ENCODE measurements around the gene ERVW-1.

Gene ERVW-1

DNA sequence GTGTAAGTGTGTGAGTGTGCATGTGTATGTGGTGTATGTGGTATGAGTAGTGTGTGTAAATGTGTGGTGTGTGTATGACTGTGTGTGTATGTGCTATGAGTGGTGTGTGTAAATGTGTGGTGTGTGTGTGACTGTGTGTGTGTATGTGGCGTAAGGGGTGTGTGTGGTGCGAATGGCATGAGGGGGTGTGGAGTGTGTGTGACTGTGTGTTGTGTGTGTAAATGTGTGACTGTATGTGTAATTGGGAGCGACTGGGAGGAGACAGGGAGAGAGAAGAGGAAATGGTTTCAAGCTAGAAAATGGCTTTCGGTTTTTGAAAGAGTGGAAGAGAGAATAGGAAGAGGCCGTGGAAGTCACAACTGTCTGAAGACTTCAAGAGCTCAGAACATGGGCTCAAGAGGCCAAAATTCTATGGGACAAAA is 54.0 kb downstream of the ERVW-1 start:
- DNase-seq (ENCODE audit: low read depth), result no peak

DNA sequence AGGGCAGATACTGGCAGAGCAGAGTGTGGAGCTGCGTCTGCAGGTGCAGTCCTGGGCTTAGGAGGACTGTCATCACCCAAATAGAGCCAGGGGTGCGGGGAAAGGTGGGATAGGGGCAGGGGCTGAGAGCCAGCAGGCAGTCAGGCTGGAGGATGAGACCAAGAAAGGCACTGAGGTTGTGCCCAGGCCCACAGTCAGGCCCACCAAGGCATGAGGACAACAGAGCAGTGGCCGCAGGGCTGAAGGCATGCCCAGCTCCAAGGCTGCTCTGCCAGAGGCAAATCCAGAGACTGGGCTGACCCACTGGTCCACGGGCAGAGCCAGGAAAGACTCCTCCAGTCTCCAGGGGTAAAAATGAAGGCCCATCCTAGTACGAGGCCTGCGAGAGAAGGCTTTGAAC is 54.8 kb downstream of the ERVW-1 start:
- DNase-seq (ENCODE audit: low read depth), result no peak

DNA sequence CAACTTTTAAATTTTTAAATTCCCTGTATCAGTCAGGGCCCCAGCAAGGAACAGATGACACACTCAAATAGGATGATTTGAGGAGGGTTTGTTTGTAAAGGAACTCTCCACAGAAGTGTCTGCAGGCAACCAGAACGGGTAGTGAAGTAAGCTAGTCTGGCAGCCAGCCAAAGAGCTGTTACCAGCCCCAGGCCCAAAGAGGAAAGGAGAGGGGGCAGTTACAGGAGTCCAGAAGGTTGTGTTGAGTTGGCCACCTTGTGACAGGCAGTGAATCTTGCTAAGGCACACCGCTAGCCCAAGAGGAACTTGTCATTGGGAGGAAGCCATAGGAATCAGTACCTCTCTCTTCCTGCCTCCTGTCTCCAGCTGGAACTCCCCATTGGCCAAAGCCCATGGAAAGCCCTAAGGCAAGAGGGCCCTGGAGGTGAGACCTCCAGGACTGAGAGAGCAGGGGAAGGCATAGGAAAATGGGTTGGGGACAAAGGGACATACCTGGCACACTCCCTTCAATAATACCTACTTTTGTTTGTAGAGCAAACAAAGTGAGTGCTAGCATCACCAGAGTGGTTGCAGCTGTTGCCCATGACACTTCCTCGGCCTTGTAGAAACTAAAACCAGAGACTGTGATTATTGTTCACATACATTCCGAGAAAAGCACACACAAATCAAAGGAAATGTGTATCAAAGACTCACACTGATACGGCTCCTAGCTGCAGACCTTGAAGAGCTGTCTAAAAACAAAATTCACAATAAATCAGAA is 55.9 kb downstream of the ERVW-1 start:
- no peak for DNase-seq (ENCODE audit: low read depth)
